Body of pancreas (tissue), 4 donors: Measurements from ENCODE around the gene DCLK2.

Experiments
- CTCF ChIP-seq, 7 experiments: fragments of 450-650 bp in 4 of 7; fragments of 200-600 bp in 3 of 7; sonication (generic) in 3 of 7; IDR thresholded peaks; one replicate each; pipeline ENCODE4 v1.5.1; 2016 to 2019; ENCODE audit warnings: antibody characterized with exemption in 7 of 7
- POLR2A ChIP-seq, 3 donors: fragments of 450-650 bp; IDR thresholded peaks; one replicate each; pipeline ENCODE4 v1.6.1; 2016; ENCODE audit warnings: antibody characterized with exemption in 3 of 3, mild to moderate bottlenecking in 2 of 3

- no peak for TF ChIP-seq CTCF (IDR thresholded peaks at IDR 0.05)
- no peak for TF ChIP-seq POLR2A (IDR thresholded peaks at IDR 0.05)
These were observed 45.7 kb upstream of the DCLK2 start for GRCh38 chr4:150032541-150032940.
